Frontal cortex (tissue), 4 donors: ENCODE measurements around the gene MYDGF. TPM values are rescaled to one million over a fixed set of nuclear protein-coding genes. Genes with fewer than 3 reads are reported as not detected.
"Not testable (repeated sequence)": the region's sequence is repeated elsewhere in the genome, so short reads cannot be mapped to it uniquely, and the experiment has no call there.

Experiments used
- DNase-seq, 2 donors: peaks; one replicate each; pipeline ENCODE4 v3.0.0; 2012; ENCODE audit warnings: low spot score in 2 of 2
- FAIRE-seq: peaks from 2 replicates; lab custom pipeline; 2012; peaks lifted over from hg19 to GRCh38; lab: Jason Lieb, UNC
- total RNA-seq: library from RNA; depleted of rRNA; stranded (reverse); fragments of >200 nt; gene quantifications from one replicate; pipeline ENCODE4 v1.2.3, GENCODE V29; 2014
- donor health status: control.
- donor health status: control.
- donor health status: control.

Gene MYDGF
- total RNA-seq, 1 donor from 2014 or later = 33.4 TPM

DNA sequence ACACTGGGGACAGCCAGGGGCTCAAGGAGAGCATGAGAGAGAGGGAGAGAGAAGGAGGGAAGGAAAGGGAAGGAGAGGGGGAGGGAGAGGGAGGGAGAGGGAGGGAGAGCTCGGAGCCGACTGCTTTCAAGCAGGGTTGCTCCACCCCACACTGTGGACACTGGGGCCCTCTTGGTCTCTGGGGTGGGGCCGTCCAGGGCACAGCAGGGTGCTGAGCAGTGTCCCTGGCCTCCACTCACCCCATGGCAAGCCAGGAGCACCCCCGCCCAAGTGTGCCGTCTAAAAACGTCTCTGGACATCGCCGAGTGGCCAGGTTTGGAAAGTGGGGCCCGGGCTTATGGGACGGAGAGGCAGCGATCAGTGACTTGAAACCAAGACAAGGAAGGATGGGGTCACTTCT is 32.6 kb upstream of the MYDGF start:
- FAIRE-seq (no peak), DNase-seq (no peak)

DNA sequence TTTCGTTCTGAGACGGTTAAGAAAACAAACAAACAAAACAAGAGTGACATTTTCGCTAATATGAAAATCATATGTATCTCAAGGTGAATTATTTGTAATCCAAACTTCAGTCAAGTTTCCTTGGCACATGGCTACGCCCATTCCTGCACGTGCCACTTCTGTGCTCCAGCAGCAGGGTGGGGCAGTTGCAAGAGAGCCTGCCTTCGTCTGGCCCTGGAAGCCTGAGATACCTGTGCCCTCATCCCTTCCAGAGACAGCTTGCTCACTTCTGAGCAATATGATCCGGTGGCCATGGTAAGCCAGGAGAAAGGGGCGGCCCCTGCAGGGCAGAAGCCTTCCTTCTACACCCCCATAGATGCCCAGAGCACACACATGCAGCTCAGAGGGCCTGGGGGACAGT is 31.4 kb upstream of the MYDGF start:
- DNase-seq (no peak), FAIRE-seq (no peak)

DNA sequence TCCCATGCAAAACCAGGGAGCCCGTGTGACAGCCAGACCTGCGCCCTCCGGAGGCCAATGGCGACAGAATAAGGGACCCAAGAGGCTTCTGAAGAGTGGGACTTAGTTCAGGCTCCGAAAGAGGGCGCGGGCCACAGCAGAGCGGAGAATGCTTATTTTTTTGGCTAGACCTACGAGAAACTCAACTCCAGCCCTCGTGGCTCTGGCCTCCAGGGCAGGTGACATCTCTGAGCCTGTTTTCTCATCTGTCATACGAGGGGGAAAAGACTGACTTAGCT is 30.5 kb upstream of the MYDGF start:
- no peak for FAIRE-seq
- DNase-seq = no peak

DNA sequence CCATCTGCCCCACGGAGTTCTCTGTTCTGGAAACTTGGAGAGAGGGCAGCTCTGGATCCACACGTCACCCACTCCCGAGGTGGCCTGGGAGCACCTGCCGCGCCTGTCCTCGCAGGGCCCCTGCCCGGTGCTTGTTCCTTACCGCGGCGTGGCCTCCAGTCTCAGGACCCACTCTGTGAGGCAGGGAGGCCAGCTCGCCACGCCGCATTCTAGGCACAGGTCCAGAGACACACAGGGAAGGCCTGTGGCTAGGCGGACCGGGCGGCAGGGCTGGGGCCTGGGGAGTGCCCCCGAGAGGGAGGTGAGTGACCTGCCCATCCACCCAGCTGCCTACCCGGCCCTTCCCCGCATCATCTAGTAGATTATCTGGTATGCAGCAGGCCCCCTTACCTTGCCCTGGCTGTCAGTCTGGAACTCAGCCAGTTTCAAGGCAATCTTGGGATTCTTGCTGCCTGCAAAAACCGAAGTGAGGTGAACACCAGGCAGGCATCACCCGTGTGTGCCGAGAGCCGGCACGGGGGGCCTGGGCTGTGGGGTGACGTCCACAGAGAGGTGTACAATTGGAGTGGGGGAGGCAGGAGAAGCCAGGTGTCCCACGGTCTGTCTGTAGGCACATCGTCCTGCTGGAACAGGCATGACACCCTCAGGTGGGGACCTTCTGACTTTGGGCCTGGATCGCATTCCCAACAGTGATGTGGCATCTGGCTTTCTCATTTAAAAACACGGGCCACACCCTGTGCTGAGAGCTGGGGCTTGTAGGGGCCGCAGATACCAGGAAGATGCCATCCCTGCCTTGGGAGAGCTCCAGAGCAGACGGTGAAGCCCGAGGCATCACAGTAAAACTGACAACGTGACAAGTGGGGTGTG is 29.9 kb upstream of the MYDGF start:
- FAIRE-seq (no peak), DNase-seq (no peak)

DNA sequence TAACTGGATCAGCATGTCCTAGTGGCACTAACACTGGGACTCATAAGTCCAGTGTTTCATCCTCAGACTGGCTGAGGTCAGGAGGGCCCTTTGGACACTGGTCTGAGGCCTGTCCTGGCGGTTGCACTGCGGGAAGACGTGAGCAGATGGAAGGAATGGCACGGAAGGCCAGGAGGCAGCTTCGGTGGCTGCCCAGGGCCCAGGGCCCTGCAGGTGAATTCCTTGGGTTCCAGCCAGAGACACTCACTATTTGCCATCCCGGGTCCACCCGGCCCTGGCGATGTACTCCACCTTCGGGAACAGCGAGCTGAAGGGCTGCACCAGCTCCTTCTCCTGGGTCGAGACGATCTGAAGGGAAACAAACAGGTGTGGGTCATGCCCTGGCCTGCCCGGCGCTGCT is 27.2 kb upstream of the MYDGF start:
- FAIRE-seq = no peak
- no peak for DNase-seq

DNA sequence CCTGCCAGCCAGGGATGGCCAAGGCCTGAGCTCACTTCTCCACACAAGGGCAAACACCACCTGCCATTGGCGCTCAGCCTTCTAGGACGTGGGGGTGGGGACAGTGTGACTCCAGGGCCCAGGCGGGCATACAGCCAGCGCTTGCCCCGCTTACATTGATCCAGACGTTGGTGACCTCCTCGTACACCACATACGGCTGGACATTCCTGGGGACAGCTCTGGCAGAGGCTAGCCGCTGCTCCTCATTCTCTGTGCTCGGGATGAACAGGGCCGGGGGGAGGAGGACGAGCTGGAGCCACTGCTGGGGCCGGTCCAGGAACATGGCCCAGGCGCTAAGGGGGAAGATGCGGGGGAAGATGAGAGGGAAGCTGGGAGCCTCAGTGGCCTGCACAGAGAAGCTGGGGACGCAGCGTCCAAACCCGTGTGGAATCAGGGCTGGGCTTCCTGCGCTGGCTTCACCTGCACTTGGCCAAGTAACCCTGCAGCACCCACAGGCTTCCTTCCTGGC is 25.1 kb upstream of the MYDGF start:
- no peak for FAIRE-seq

DNA sequence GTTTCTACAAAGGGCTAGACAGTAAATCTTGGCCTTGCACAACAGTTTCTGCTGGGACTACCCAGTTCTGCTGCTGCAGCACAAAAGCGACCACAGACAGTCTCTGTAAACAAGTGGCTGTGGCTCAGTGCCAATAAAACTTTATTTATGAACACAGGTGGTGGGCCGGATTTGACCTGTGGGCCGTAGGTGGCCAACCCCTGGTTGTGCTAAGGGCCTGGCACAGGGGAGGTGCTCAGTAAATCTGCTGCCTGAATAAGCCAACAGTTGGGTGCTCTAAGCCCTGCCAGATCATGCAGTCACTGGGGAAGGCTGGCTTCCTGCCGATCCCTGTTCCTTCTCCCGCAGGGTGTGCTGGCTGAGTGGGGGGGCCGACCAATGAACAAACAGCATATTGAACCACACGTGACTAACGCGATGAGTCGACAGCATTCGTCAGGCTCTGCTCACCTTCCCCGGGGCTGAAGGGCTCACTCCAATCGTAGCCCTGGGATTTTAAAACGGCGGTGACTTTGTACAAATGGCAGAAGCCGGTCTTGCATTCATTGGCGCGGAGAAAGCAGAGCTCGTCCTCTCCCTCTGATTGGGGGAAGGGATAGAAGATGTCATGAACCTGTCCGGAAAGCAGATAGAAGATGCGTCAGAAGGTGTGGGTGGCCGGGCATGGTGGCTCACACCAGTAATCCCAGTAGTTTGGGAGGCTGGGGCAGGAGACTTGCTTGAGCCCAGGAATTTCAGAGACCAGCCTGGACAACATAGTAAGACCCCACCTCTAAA is 24.3 kb upstream of the MYDGF start:
- FAIRE-seq = no peak
- peak in 1 of 2 donors; percentile 63 for DNase-seq

More for the DNA sequence above, 25.1 kb upstream of the MYDGF start:
- no peak for DNase-seq

DNA sequence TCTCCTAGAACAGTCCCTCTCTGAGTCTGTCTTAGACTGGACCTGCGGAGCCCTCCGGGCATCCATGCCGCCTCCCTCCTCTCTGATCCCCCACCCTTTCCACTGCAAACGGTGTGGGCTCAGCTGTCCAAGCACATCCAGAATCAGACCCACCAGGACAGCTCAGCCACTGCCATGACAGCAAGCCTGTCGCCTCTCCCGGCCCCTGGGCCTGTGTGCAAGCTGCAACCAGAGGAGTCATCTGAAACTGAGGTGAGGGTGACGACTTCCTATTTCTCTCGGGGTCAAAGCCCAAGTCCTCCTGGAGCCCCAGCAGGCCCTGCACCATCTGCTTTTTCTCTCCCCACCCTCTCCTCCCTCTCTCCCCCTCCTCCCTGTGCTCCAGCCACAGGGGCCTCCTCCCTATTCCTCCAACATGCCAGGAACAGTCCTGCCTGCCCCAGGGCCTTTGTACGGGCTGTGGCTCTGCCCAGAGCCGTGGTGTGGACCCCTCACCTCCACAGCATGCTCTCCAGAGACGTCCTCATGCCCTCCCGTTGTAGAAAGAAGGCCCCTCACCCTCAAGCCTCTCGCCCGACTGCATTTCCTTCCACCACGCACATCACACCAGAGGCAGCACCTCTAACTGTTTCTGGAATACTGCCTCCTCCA is 23.5 kb upstream of the MYDGF start:
- DNase-seq (no peak), FAIRE-seq (no peak)

DNA sequence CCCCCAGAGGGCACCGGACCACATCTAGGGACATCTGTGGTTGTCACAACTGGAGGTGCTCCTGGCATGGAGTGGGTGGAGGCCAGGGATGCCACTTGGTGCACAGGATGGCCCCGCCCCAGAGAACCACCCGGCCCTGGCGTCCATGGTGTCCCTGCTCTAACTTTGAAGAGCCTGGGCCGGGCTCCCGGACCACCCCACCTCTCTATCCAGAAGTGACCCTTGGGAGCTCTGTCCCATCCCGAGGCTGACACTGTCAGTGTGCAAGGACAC is 22.9 kb upstream of the MYDGF start:
- no peak for DNase-seq
- no peak for FAIRE-seq

DNA sequence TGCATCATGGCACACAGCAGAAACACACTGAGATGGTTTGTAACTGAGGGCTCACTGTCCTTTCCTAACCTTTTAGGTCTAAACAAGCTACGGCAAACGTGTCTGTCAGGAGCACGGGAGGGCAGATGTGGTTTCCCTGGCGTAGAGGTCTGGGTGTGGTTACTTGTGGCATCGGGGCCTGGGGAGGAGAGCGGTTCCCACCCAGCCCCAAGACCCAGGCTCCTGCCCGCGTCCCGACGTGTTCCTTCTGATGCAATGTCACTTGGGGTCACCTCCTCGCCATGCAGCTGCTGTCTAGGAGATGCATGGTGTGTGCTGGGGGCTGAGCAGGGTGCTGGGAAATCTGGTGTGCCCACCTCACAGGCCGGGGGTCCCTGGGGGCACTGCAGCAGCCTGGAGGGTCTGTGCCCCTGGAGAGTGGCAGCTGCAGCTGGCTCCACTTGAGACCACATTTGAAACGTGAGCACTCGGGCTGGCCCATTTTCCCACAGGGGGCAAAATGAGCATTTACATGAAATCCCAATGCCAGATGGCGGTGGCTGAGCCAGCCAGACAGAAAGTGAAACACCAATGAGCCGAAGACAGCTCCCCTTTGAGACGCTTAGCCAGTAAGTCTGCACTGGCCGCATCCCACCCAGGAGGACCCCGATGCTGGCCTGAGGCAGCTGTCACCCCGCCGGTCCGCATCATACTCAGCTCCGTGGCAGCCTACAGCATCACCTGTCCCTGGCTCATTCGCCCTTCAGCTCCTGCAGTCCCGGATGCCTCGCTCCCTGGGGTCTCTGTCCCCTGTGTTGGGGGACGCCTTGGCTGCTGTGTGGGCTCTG is 22.3 kb upstream of the MYDGF start:
- no peak for DNase-seq
- no peak for FAIRE-seq

DNA sequence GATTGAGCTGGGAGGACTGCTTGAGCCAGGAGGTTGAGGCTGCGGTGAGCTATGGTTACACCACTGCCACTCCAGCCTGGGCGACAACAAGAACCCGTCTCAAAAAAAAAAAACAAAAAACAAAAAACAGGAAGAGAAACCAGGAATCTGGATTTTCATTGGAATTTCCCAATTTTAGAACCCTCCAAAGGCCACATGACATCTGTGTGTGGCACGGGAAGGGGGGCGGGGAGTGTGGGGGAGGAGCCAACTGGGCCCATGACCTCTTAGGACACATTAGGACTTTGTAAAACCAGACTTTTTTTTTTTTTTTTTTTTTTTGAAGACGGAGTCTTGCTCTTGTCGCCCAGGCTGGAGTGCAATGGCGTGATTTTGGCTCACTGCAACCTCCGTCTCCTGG is 21.2 kb upstream of the MYDGF start:
- FAIRE-seq = no peak
- DNase-seq = no peak

DNA sequence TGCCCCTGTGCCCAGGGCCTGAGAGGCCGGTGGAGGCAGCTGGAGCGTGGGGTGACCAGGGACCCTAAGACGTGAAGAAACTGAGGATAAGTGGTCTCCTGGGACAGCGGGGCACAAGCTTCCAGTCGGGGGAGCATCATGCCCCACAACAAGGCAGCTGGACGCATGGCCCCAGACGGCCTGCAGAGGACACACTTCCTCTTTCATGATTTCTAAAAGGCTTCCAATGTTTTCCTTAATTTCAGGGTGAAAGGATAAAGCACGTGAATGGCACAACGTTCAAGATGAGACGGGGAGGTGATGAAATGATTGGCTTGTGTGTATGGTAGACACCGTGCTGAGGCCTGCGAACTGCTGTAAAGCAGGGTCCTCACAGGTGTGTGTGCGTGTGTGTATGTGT is 20.2 kb upstream of the MYDGF start:
- FAIRE-seq = no peak
- no peak for DNase-seq

DNA sequence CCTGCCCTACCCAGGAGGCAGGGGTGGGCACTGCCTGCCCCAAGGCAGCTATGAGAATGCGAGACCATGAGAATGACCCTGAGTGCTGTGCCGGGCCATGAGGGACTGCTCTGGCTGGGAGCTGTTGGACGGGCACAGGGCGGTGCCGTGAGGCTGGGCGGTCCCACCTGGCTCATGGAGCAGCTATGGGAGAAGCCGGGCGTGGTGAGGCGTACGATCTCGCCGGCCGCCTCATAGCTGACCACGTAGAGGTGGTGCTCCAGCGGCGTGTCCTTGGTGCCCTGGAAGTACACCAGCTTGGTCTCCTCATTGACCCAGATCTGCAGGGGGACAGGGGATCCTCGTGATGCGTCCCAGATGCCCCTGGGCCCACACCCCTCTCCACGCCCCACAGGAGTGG is 19.3 kb upstream of the MYDGF start:
- DNase-seq (no peak), FAIRE-seq (no peak)

DNA sequence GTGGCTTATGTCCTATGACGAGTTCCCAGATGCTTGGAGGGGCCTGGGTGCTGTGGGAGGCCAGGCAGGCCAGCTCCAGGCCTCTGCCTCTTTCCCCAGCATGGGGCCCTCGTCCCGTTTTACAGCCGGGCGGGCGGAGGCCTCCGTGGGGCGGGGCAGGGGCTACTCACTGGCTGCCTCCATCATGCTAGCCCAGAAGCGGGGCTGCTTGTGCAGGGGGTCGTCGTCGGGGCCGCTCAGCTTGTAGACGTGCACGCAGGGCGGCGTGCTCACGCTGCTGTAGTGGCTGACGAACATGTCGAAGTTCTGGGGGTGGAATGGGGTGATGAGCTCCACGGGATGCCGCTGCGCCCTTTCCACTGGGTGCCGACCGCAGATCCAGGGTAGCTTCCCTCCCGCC is 18.4 kb upstream of the MYDGF start:
- FAIRE-seq = no peak
- no peak for DNase-seq

DNA sequence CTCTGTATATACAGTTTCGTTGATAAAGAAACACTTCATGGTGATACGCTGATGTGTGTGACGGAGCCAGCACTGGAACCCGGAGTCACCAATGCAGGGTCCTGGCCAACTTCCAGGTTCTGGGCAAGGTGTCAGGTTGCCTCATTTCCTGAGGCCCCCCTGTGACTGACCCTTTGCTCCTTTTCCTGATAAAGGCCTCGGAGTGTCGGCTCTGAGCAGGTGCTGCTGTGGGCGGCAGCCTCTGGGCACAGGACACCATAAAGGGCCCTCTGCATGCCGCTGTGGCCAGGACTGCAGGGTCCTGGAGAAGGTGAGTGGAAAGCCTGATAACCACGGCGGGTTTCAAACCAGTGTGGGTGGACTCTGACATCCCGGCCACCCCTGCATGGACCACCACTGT is 17.3 kb upstream of the MYDGF start:
- no peak for FAIRE-seq
- DNase-seq = no peak

DNA sequence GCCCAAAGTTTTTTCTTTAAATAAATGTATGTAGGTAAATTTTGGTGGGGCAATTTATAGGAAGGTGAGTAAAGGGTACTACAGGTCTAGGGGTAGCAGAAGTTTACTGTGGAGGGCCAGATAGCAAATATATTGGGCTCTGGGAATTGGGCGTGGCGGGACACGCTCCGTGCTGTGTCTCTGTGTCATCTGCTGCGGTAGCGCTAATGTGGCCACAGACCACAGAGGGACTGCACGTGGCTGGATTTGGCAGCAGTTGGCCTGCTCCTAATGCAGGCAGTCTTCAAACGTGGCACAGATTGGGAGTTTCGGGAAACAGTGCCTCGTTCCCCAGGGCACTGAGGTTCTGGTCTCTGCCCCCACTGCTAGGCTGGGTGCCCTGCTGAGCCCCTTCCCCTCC is 16.6 kb upstream of the MYDGF start:
- FAIRE-seq = no peak

DNA sequence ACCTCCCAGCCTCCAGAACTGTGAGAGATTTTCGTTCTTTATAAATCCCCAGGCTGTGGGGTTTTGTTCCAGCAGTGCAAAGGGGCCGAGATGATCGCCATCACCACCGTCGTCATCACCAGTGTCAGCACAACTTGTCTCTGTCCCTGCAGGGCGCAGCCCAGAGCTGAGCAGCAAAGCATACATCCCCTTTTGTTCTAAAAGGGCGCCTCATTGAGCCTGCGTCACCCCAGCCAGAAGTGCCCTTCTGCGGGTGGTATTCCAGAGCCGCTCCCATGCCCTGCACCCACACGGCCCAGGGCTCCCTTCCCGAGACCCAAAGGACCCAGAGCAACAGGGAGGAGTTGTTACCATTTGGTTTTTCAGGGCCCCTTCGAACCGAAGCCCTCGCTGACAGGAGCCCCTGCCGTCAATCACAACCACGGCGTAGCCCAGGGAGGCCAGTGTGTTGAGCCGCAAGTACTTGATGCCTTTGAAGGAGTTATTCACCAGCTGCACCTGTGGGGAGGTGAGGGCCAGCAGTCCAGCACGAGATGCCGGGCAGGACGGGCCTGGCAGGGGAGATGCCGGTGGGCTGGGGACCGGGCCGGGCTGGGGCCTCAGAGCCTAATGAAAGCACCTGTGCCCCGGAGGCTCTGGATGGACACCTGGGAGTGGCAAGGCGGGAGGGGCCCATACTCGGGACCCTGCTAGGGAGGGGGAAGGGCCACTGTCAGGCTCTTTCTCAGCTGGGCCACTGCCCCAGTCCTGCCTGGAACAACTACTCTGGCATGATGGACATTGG is 14.4 kb upstream of the MYDGF start:
- FAIRE-seq (no peak), DNase-seq (no peak)

More for the DNA sequence above, 16.6 kb upstream of the MYDGF start:
- no peak for DNase-seq

DNA sequence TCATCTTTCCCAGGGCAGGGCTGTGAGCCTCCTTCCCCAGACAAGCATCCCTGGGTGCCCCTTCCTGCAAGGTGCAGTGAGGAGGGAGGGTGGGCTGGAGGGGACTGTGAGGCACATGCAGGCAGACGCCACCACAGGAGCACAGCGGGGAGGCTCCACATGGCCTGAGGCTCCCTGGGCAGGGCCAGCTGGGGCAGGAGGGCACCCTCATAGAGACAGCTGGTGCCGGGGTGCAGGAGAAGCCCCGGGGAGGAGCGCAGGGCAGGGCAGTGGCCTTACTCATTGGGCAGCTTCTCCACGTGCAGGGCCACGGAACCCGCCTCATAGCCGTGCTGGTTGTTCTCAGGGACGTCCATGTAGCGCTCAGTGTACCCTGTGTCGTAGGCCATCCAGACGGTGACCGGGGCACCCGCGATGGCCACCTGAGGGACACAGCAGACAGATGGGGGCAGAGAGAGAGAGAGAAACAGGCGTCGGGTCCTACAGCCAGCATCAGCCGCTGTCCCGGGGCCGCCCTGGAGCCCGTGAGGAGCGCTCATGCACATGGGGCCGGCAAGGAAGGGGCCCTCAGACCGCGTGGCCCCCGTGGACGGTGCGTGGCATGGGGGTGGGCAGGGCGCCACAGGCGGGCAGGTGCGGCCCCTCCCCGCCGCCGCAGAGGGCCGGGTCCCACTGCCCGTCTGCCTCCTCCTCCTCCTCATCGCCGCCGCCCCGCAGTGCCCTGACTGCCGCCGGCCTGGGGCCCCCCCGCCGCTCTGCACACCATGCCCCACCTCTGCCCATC is 12.5 kb upstream of the MYDGF start:
- no peak for DNase-seq
- FAIRE-seq = no peak

DNA sequence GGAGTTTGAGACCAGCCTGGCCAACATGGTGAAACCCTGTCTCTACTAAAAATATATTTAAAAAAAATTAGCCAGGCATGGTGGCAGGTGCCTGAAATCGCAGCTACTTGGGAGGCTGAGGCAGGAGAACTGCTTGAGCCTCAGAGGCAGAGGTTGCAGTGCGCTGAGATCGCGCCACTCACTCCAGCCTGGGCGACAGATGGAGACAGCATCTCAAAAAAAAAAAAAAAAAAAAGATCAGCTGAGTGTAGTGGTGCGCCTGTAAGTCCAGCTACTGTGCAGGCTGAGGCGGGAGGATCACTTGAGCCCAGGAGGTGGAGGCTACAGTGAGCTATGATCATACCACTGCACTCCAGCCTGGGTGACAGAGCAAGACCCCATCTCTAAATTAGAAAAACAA is 9.9 kb upstream of the MYDGF start:
- not testable (repeated sequence) for FAIRE-seq, DNase-seq
